Measurements from ENCODE around the gene VCL.
"Not testable (repeated sequence)": the region's sequence is repeated elsewhere in the genome, so short reads cannot be mapped to it uniquely, and the experiment has no call there.

VCL gene

DNA sequence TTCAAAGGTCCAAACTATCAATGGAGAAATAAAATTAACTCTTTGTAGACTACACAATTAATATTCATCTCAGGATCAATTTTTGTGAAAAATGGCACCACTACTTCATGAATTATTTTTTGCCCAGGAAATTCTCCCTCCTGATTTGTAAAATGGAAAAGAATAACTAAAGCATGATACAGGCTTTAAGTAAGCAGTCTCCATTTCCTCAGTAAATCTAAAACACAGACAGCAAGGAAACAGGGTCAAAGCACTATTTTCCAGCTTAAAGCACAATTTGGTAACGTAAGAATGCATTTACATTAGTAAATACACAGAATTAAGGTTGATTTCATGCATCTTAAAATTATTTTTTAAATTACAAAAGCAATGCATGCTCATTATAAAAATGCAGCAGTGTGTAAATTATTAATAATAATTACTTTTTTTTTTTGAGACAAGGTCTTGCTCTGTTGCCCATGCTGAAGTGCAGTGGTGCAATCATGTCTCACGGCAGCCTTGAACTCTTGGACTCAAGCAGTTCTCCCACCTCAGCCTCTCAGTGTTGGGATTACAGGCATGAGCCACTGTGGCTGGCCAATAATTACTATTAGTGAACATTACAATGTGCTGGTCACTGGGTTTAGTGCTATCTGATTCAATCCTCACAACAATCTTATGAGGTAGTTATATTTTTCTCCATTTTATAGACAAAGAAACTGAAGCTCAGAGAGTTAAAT lies 26.1 kb upstream of the VCL start:
- DNase-seq (ENCODE audit: low read depth in 3 of 3, low spot score in 1 of 3): no peak

DNA sequence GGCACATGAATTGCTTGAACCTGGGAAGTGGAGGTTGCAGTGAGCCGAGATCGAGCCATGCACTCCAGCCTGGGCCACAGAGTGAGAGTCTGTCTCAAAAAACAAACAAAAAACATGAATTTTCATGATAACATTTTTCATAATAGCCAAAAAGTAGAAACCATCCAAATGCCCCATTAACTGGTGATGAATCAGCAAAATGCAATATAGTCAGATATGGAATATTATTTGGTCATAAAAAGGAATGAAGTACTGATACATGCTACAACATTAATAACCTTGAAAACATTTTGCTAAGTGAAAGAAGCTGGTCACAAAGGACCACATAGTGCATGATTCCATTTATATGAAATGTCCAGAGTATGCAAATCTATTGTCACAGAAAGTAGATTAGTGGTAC lies 24.5 kb upstream of the VCL start:
- no peak for DNase-seq (ENCODE audit: low read depth in 3 of 3, low spot score in 1 of 3)

GRCh38 chr10:73974309-73974946 lies 23.5 kb upstream of the VCL start:
- DNase-seq (ENCODE audit: low read depth in 3 of 3, low spot score in 1 of 3): no peak

- DNase-seq (ENCODE audit: low read depth in 3 of 3, low spot score in 1 of 3): no peak
Observed at GRCh38 chr10:73975388-73975787, 22.5 kb upstream of the VCL start.

GRCh38 chr10:73979141-73979808 lies 18.6 kb upstream of the VCL start:
- DNase-seq (ENCODE audit: low read depth in 3 of 3, low spot score in 1 of 3): no peak

DNA sequence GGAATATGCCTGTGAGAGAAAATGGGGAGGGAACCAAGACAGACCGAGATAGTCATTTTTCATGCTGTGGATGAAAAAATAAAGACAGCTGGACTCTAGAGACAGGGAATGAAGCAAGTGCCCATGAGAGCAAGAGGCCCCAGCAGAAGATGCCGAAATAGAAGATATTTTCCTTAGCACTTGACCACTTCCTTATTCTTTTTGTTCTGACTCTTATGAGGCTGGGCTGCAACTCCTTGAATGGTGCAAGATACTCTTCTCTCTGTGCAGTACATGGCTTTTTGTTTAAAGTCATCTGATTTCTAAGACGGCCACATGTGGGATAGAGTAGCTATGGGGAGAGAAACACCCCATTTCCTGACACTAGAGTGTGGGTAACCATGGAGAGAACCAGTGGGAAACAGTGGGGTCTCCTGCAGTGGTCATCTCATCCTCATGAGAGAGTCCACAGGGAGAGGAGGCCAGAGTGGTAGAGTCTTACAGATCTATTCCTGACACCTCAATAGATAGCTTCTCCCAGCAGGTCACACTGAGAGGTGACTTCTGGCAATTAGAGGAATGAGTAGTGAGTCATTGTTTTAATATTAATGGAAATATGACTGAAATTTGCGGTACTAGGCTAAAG lies 18.0 kb upstream of the VCL start:
- no peak for DNase-seq (ENCODE audit: low read depth in 3 of 3, low spot score in 1 of 3)

GRCh38 chr10:73981812-73982211 lies 16.1 kb upstream of the VCL start:
- DNase-seq (ENCODE audit: low read depth in 3 of 3, low spot score in 1 of 3): no peak

DNA sequence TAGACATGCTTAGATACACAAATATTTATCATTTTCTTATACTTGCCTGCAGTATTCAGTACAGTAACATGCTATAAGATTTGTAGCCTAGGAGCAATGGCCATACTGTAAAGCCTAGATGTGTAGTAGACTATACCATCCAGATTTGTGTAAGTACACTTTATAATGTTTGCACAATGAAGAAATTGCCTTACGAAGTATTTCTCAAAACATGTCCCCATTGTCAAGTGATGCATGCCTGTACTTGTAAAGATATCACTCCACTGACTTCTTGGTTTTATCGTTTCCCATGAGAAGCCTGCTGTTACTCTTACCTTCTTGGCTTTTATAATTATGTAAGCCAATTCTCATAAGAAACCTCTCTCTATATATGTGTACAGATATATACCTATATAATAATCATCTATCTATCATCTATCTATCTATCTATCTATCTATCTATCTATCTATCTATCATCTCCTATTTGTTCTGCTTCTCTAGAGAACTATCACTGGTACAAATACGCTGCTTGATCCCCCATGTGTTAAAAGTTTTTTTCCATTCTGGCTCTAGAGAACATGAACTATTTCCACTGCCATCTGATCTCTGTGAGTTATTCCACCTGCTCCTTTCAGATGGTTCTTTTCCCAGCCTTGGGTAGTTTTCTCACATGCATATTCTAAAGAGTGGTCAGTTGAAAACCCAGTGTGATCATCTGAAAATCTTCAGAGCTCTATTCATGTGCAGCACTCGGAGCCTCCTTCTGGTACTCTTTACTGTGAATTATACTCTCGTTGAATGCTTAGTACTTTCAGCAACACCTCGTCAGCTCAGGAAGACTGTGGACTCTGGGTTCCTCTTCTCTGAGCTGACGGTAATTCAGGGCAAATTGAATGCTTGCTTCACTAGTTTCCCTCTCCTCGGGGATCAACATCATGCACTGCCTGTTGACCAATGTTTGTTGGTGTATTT lies 14.5 kb upstream of the VCL start:
- DNase-seq (ENCODE audit: low read depth in 3 of 3, low spot score in 1 of 3): no peak

DNA sequence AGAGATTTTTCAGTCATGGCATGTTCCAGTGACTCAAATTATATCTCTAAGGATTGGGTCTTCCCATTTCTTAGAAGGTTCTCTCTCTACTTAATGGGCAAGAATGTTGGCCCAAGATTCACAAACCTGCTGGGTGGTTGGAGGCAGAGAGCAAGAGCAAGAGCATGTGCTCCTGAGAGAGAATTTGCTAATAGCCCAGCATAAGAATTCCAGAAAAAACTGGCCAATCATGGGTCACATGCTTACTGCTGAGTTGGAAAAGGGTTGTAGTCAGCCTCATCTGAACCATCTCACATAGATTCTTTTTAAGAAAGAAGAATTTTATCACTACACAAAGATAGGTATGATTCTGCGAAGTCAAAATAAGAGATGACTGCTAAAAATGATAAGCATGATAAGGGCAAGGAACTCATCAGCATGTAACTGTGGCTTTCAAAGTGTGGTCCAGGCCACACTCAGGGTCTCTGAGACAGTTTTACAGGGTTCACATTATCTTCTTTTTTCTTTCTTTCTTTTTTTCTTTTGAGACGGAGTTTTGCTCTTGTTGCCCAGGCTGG lies 8.2 kb upstream of the VCL start:
- no peak for DNase-seq (ENCODE audit: low read depth in 3 of 3, low spot score in 1 of 3)

DNA sequence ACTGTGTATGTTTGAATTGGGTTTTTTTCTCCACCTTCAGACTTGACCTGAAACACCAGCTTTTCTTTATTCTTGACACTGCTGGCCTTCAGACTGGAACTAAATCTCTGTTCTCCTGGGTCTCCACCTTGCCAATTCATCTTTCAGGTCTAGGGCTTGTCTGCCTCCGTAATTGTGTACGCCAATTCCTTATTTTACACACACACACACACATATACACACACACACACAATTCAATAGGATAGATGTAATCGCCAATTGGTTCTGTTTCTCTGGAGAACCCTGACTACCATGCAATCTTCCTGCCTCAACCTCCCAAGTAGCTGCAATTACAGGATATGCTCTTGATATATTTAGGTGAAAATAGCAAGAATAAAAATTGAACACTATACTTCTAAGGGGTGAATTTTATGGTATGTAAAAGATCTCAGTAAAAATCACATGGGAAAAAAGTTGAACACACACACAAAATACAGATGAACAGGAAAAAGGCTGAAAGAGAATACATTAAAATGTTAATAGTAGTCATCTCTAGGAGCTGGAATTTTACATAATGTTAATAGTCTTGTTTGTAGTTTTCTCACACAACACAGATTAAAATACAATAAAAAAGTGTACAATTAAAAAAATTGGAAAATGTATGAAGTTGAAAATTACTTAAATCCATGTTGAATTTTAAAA lies 6.6 kb upstream of the VCL start:
- DNase-seq (ENCODE audit: low read depth in 3 of 3, low spot score in 1 of 3): no peak

DNA sequence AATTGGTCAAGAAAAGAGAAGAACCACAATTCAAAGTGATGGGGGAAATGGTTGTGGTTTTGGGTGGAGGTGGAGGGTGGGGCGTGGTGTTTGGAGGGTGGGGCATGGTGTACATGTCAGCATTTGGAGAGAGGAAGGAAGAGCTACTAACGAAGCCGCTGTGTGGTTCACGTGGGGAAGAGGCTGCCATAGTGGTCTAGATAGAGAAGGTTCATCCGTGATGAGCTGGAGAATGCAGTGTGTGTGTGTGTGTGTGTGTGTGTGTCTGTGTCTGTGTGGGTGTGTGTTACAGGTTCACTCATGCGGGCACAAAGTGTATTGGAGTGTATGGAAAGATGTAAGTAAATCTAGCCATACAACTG lies 6.1 kb upstream of the VCL start:
- peak; percentile 33 to 43 (median 42) for DNase-seq (ENCODE audit: low read depth in 3 of 3, low spot score in 1 of 3)

GRCh38 chr10:73992899-73993788 lies 4.8 kb upstream of the VCL start:
- no peak for DNase-seq (ENCODE audit: low read depth in 3 of 3, low spot score in 1 of 3)

DNA sequence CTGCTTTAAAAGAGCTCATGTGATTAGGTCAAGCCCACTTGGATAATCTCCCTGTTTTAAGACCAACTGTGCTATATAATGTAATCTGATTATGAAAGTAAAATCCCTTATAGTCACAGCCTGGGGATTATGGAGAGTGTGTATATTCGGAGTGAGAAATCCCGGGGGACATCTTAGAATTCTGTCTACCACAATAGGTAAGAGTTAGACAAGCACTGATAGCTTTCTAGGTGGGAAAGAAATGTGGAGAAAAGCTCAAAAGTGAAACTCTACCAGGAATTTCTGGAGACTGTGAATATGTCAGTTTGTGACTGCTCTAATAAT lies 2.9 kb upstream of the VCL start:
- no peak for DNase-seq (ENCODE audit: low read depth in 3 of 3, low spot score in 1 of 3)

DNA sequence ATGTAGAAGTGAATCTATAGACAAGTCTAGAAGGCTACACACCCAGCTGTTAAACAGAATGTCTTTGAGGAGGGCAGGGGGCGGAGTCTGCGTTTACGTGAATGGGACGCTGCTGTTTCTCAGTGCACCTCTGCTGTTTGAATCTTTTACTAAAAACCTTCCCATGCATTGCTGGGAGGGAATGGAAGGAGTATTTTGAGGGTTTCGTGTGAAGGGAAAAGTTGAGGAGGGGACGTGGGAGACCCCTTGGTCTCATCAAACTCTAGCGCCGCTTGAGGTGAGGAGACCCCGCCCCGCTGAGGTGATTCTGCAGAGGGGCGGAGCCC lies 492 bp upstream of the VCL start:
- no peak for DNase-seq (ENCODE audit: low read depth in 3 of 3, low spot score in 1 of 3)

DNA sequence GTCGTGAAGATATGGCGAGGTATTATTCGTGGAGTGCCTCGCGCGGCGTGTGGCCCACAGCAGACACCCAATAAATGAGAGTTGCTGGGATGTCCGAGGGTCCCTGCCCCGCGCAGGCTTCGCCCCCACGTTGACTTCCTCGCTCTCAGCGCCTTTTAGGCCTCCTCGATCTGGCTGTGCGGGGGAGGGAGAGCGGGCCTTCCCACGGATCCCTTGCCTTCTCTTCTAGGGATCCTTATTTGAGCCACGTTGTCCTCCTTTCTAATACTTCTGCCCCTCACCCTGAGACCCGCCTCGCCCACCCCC lies 660 bp downstream of the VCL start:
- no peak for DNase-seq (ENCODE audit: low read depth in 3 of 3, low spot score in 1 of 3)

- DNase-seq (ENCODE audit: low read depth in 3 of 3, low spot score in 1 of 3): no peak
Observed at GRCh38 chr10:73998929-73999691, 1.2 kb downstream of the VCL start.

DNA sequence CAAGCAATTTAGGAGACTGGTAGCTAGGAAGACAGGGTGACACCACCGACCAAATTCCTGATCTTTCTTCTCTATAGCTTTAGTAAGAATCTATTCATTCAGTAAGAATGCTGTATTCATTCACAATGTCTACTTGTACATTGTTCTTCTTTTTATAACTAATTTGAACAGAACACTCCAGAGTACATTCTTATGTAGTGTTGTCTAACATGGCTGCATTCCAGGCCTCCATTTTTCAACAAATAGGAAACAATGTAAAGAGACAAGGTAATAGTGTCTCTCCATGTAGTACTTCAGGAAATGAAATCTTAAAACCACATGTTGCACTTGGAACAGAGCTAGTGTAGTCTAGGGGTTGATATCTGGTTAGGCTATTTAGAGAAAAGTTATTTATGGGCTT lies 1.8 kb downstream of the VCL start:
- DNase-seq (ENCODE audit: low read depth in 3 of 3, low spot score in 1 of 3): no peak

GRCh38 chr10:74000244-74000643 lies 2.3 kb downstream of the VCL start:
- not testable (repeated sequence) for DNase-seq (ENCODE audit: low read depth in 3 of 3, low spot score in 1 of 3)

All from stimulated activated CD4-positive, alpha-beta T cell treated with anti-CD3 and anti-CD28 coated beads, TNF-alpha, amount 100 ng/mL, for 1 hour (primary cell).